IMR-90 (cell line): Measurements from ENCODE around the gene CLCA2.

Experiments used
- CHD1 ChIP-seq: IDR thresholded peaks from 2 replicates; pipeline ENCODE4 v1.6.1; 2012; ENCODE audit warnings: low read depth, low read length, improper control_type of control experiment
- CTCF ChIP-seq: conservative IDR thresholded peaks from 2 replicates; pipeline ENCODE4 v1.5.1; 2012; ENCODE audit warnings: mild to moderate bottlenecking, low read depth, low read length, improper control_type of control experiment
- MXI1 ChIP-seq: IDR thresholded peaks from 2 replicates; pipeline ENCODE4 v1.6.1; 2012; ENCODE audit warnings: low read depth, mild to moderate bottlenecking, low read length, moderate library complexity, borderline replicate concordance
- POLR2A ChIP-seq: IDR thresholded peaks from 2 replicates; pipeline ENCODE4 v1.6.1; 2012; ENCODE audit warnings: mild to moderate bottlenecking, low read depth, low read length
- RAD21 ChIP-seq: IDR thresholded peaks from 2 replicates; pipeline ENCODE4 v1.6.1; 2012; ENCODE audit warnings: low read length, improper control_type of control experiment

- TF ChIP-seq CTCF (no peak), POLR2A (no peak), MXI1 (no peak), RAD21 (no peak), CHD1 (no peak)
These were observed 13.1 kb upstream of the CLCA2 start for GRCh38 chr1:86410879-86411278.
